ENCODE results near the gene SMTN.

DNA sequence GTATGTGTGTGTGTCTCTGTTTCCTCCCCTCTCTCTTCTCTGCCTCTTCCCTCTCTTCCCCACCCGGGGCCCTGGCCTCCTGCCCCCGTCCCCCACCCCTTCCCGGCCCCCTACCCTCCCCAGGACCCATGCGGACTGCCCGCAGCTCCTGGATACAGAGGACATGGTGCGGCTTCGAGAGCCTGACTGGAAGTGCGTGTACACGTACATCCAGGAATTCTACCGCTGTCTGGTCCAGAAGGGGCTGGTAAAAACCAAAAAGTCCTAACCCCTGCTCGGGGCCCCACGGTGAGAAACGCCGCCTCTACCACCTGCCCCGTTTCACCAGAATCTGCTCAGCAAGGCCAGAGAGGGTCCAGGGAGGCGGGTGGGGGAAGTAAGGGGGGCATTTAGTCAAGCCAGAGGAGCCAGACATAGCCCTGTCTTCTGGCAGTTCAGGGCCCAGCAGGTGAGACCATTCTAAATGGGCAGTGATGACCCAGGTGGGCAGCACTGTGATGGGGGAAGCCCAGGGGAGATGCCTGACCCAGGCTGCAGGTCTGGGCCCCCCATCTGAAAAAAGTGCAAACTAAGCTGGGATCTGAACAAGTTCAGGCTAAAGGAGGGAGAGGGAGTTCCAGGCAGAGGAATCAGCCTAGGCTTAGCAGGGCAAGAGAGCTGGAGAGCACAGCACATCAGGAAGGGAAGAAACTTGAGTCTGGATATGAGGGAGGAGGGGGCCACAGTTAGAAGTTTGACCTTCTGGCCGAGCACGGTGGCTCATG is 19.8 kb downstream of the SMTN start:
- TF ChIP-seq, protein P1, sequence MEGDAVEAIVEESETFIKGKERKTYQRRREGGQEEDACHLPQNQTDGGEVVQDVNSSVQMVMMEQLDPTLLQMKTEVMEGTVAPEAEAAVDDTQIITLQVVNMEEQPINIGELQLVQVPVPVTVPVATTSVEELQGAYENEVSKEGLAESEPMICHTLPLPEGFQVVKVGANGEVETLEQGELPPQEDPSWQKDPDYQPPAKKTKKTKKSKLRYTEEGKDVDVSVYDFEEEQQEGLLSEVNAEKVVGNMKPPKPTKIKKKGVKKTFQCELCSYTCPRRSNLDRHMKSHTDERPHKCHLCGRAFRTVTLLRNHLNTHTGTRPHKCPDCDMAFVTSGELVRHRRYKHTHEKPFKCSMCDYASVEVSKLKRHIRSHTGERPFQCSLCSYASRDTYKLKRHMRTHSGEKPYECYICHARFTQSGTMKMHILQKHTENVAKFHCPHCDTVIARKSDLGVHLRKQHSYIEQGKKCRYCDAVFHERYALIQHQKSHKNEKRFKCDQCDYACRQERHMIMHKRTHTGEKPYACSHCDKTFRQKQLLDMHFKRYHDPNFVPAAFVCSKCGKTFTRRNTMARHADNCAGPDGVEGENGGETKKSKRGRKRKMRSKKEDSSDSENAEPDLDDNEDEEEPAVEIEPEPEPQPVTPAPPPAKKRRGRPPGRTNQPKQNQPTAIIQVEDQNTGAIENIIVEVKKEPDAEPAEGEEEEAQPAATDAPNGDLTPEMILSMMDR (IDR thresholded peaks at IDR 0.05) = no peak
- no peak for TF ChIP-seq POLR2A (IDR thresholded peaks at IDR 0.05)

Data from breast epithelium (tissue), 3 donors.